NCI-H187 (cell line): ENCODE data around the gene ALPI.
"Not testable (repeated sequence)": the region's sequence is repeated elsewhere in the genome, so short reads cannot be mapped to it uniquely, and the experiment has no call there.

Experiments used
- DNase-seq, 2 experiments: peaks; one replicate each; lab custom pipeline; 2025; lab: John Stamatoyannopoulos, UW

ALPI gene

GRCh38 chr2:232455426-232456255, at the start of gene ALPI:
TSS of gene ALPI (plus strand) at chr2:232456153. CDS start at chr2:232456200, 47 bp downstream.
- DNase-seq: no peak

- no peak for DNase-seq
Measured at GRCh38 chr2:232406556-232407310, 49.2 kb upstream of the ALPI start, which contains the start of gene ALPG. TSS of gene ALPG (plus strand) at chr2:232406844. CDS start at chr2:232406895, 51 bp downstream.

GRCh38 chr2:232407428-232408150, 48.4 kb upstream of the ALPI start:
- DNase-seq: not testable (repeated sequence)

GRCh38 chr2:232408269-232408668, 47.7 kb upstream of the ALPI start:
- not testable (repeated sequence) for DNase-seq

- not testable (repeated sequence) for DNase-seq
Measured at GRCh38 chr2:232409617-232410016, 46.3 kb upstream of the ALPI start.

- no peak for DNase-seq
Measured at GRCh38 chr2:232410238-232410900, 45.6 kb upstream of the ALPI start.

- DNase-seq: no peak
Measured at GRCh38 chr2:232411901-232412629, 43.9 kb upstream of the ALPI start.

- no peak for DNase-seq
Measured at GRCh38 chr2:232412986-232413385, 43.0 kb upstream of the ALPI start.

- no peak for DNase-seq
Measured at GRCh38 chr2:232415138-232415690, 40.7 kb upstream of the ALPI start.

- DNase-seq: no peak
Measured at GRCh38 chr2:232415736-232416520, 40.0 kb upstream of the ALPI start.

GRCh38 chr2:232416521-232417470, 39.2 kb upstream of the ALPI start:
- no peak for DNase-seq

- DNase-seq: no peak
Measured at GRCh38 chr2:232417489-232417888, 38.5 kb upstream of the ALPI start.

- no peak for DNase-seq
Measured at GRCh38 chr2:232418056-232418455, 37.9 kb upstream of the ALPI start.

GRCh38 chr2:232418466-232419244, 37.3 kb upstream of the ALPI start:
- no peak for DNase-seq

GRCh38 chr2:232419245-232420072, 36.5 kb upstream of the ALPI start:
- DNase-seq: no peak

GRCh38 chr2:232420073-232420454, 35.9 kb upstream of the ALPI start:
- DNase-seq: no peak
